Right ventricle myocardium inferior (tissue), 1 donor: ENCODE results near the gene TMEM175. TPM values are rescaled to one million over a fixed set of nuclear protein-coding genes. Genes with fewer than 3 reads are reported as not detected.
A peak's percentile ranks its signal among the peaks of the same experiment; 100 is the strongest.
"Not testable (repeated sequence)": the region's sequence is repeated elsewhere in the genome, so short reads cannot be mapped to it uniquely, and the experiment has no call there.

Source experiments
- ATAC-seq: fragments of 200-7000 bp; cut with Tn5 transposase; one replicate; pipeline ENCODE4 v1.9.1; 2020; ENCODE audit warnings: mild to moderate bottlenecking, moderate library complexity
- DNase-seq: peaks from one replicate; pipeline ENCODE4 v3.0.0; 2021; ENCODE audit errors: missing footprints
- intact Hi-C: fragments of 100-400 bp; cut with DNase I; formaldehyde crosslinking; loops from one replicate; pipeline ENCODE4 v1.11.0; 2022
- total RNA-seq: library from RNA; stranded (reverse); fragmentation: NEBNext Ultra II Directional; extraction: Animal tissue kit (Norgen Biotek cat#: 25700); gene quantifications from one replicate; pipeline ENCODE4 v1.2.1, GENCODE V29; 2021
- donor health status: DM: no; HTN: yes; CAD: no; lungs with severe emphysema.

Gene TMEM175
- total RNA-seq, 1 donor from 2014 or later, result 17.4 TPM

GRCh38 chr4:991451-992296 lies 59.4 kb downstream of the TMEM175 start:
- DNase-seq (peak; percentile 60), ATAC-seq (no peak)
- intact Hi-C loops, result no loop called here

GRCh38 chr4:992297-993110 lies 60.2 kb downstream of the TMEM175 start:
- intact Hi-C loops, result no loop called here
- DNase-seq (peak; percentile 63), ATAC-seq (no peak)

- ATAC-seq (no peak), DNase-seq (peak; percentile 69)
- intact Hi-C loops, result no loop called here
Observed at GRCh38 chr4:993111-994029, 61.1 kb downstream of the TMEM175 start, which contains the start of gene SLC26A1. Gene SLC26A1, minus strand, starts transcription at chr4:993404. Its CDS starts 1,701 bp downstream, at chr4:991703.

- DNase-seq, result peak; percentile 44
- intact Hi-C loops, result no loop called here
- ATAC-seq, result no peak
Observed at GRCh38 chr4:995311-996026, 63.2 kb downstream of the TMEM175 start.

GRCh38 chr4:996030-996996 lies 64.1 kb downstream of the TMEM175 start:
- intact Hi-C loops, result no loop called here
- DNase-seq, result peak; percentile 56
- ATAC-seq, result no peak

- DNase-seq, result no peak
- intact Hi-C loops, result no loop called here
- no peak for ATAC-seq
Observed at GRCh38 chr4:996997-997374, 64.7 kb downstream of the TMEM175 start.

GRCh38 chr4:997375-998071 lies 65.3 kb downstream of the TMEM175 start:
- intact Hi-C loops, result no loop called here
- ATAC-seq (no peak), DNase-seq (peak; percentile 40)

GRCh38 chr4:998096-998691 lies 65.9 kb downstream of the TMEM175 start:
- DNase-seq (peak; percentile 44), ATAC-seq (no peak)
- intact Hi-C loops, result no loop called here

GRCh38 chr4:999240-999863 lies 67.1 kb downstream of the TMEM175 start:
- ATAC-seq, intact Hi-C loops: not testable (repeated sequence)
- DNase-seq, result peak; percentile 47

- ATAC-seq (no peak), DNase-seq (peak; percentile 14)
- intact Hi-C loops, result no loop called here
Observed at GRCh38 chr4:999882-1000425, 67.7 kb downstream of the TMEM175 start.

- DNase-seq (peak; percentile 53), ATAC-seq (no peak)
- intact Hi-C loops, result no loop called here
Observed at GRCh38 chr4:1000686-1001260, 68.5 kb downstream of the TMEM175 start.

- intact Hi-C loops, result no loop called here
- ATAC-seq (no peak), DNase-seq (peak; percentile 50)
Observed at GRCh38 chr4:1001561-1002130, 69.4 kb downstream of the TMEM175 start.

GRCh38 chr4:1002131-1002630 lies 69.9 kb downstream of the TMEM175 start:
- peak; percentile 75 for DNase-seq
- intact Hi-C loops, result no loop called here

GRCh38 chr4:1002631-1003251 lies 70.5 kb downstream of the TMEM175 start:
- no peak for DNase-seq
- intact Hi-C loops, result no loop called here
- ATAC-seq, result no peak

More at GRCh38 chr4:1002131-1002630, 69.9 kb downstream of the TMEM175 start:
- ATAC-seq, result peak; percentile 14
